Left renal cortex interstitium (tissue), 4 donors: ENCODE data around the gene TMEM170B. TPM values are rescaled to one million over a fixed set of nuclear protein-coding genes. Genes with fewer than 3 reads are reported as not detected.

Source experiments
- polyA plus RNA-seq, 4 donors: library from polyadenylated mRNA; unstranded; fragments of 120-200 nt; gene quantifications; one replicate each; pipeline ENCODE4 v1.2.1, GENCODE V29; 2013; ENCODE audit not compliant: insufficient read length in 4 of 4

TMEM170B gene
- polyA plus RNA-seq, 4 donors: 8.0 to 11.7 (median 8.3) TPM

Other genes with a start within 250 kb of the TMEM170B start
- gene ADTRP, start 241.1 kb downstream of the TMEM170B start, polyA plus RNA-seq: 1 to 10 TPM; 2.1 to 2.3 (median 2.2) TPM